Right lobe of liver (tissue), 6 donors: ENCODE results near the gene ACSF2. TPM values are rescaled to one million over a fixed set of nuclear protein-coding genes. Genes with fewer than 3 reads are reported as not detected.

Source experiments
- ATAC-seq, 4 donors: fragments of 200-7000 bp; cut with Tn5 transposase; one replicate each; pipeline ENCODE4 v1.9.1; 2020; ENCODE audit warnings: mild to moderate bottlenecking in 4 of 4, moderate library complexity in 4 of 4
- DNase-seq, 3 donors: peaks; one replicate each; pipeline ENCODE4 v3.0.0-alpha.2; 2020
- H3K27ac ChIP-seq, 3 donors: fragments of 200-600 bp; one replicate each; pipeline ENCODE4 v1.8.0; 2022
- H3K27me3 ChIP-seq, 2 donors: fragments of 200-600 bp; one replicate each; pipeline ENCODE4 v1.8.0; 2022
- H3K36me3 ChIP-seq, 4 donors: fragments of 200-600 bp; sonication (generic) in 1 of 4; one replicate each; pipeline versions ENCODE4 v1.5.1 to v1.8.0; 2017 to 2022; ENCODE audit warnings: control low read depth in 1 of 4
- H3K4me1 ChIP-seq, 4 donors: fragments of 200-600 bp; sonication (generic) in 1 of 4; one replicate each; pipeline versions ENCODE4 v1.5.1 to v1.8.0; 2017 to 2022; ENCODE audit warnings: control low read depth in 1 of 4
- H3K4me3 ChIP-seq, 3 donors: fragments of 200-600 bp; one replicate each; pipeline ENCODE4 v1.8.0; 2022
- H3K9me3 ChIP-seq, 4 donors: fragments of 200-600 bp; sonication (generic) in 1 of 4; one replicate each; pipeline versions ENCODE4 v1.5.1 to v1.8.0; 2017 to 2022; ENCODE audit warnings: control low read depth in 1 of 4
- POLR2A ChIP-seq: fragments of 450-650 bp; IDR thresholded peaks from one replicate; pipeline ENCODE4 v1.6.1; 2017; ENCODE audit warnings: antibody characterized with exemption, mild to moderate bottlenecking
- WGBS: methylation state at CpG from one replicate; pipeline ENCODE4 v1.1.6; 2018; ENCODE audit warnings: low coverage, low lambda C conversion rate; ENCODE audit not compliant: insufficient coverage; ENCODE audit errors: missing lambda C conversion rate; 5-methylcytosine and 5-hydroxymethylcytosine counted together
- intact Hi-C, 2 donors: fragments of 100-400 bp; cut with DNase I; formaldehyde crosslinking; loops; one replicate each; pipeline versions ENCODE4 v1.11.2 to v1.14.1; 2022
- total RNA-seq, 6 experiments: library from RNA; depleted of rRNA in 2 of 6; stranded (reverse); fragments of >200 nt in 2 of 6; fragmentation: NEBNext Ultra II Directional in 3 of 6; extraction: Animal tissue kit (Norgen Biotek cat#: 25700) in 3 of 6; gene quantifications; one replicate each; pipeline versions ENCODE4 v1.1.0 to v1.2.4, GENCODE V29; 2016 to 2023
- TF ChIP-seq, protein P1 (sequence below), 4 donors: fragments of 200-600 bp in 3 of 4; fragments of 450-650 bp in 1 of 4; IDR thresholded peaks; one replicate each; pipeline versions ENCODE4 v1.5.1 to v1.8.0; 2016 to 2022; ENCODE audit warnings: antibody characterized with exemption in 4 of 4, mild to moderate bottlenecking in 2 of 4
- donor health status: DM: no; HTN: yes; CAD: no.
- donor health status: DM: no; HTN: no; CAD: no.
- donor health status: DM: no; HTN: no; CAD: no.
- donor health status: DM: no; HTN: yes; CAD: no.
- donor health status: DM: no; HTN: yes; CAD: no.

Gene ACSF2
- total RNA-seq, 6 experiments from 2014 or later: 25.1 to 60.9 (median 36.9) TPM

DNA sequence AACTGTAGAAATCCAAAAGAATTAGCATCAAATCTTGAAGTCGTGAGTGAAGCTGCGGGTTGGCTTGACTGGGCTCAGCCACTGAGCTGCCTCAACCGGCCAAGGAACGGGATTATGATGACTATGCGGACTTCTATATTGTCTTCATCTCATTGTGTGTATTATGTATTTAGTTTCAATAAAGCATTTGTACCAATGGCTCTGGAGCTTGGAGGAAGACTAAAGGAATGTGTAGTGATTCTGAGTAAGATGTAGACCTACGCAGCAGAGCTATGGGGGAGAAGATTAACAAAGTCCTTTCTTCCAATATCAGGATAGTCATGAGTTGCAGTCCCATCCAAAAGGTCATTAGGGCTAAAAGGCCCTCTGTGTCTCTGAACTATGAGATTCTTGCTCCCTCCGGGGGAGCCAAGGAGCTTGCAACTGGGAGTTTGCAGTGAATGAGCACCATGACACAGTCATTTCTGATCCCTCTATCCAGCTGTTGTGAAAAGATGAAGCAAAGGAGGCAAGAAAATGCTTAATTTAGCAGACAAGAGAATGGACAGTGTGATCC lies 44.7 kb upstream of the ACSF2 start:
- H3K9me3 ChIP-seq: no peaks in the 10 kb centered on the region
- WGBS: 95% methylated on average over 6 of the region's 7 CpGs
- H3K27ac ChIP-seq: no peak overlapping the region
- H3K4me1 ChIP-seq: no peaks in the 10 kb centered on the region
- intact Hi-C loops: no loop called here
- TF ChIP-seq, protein P1, sequence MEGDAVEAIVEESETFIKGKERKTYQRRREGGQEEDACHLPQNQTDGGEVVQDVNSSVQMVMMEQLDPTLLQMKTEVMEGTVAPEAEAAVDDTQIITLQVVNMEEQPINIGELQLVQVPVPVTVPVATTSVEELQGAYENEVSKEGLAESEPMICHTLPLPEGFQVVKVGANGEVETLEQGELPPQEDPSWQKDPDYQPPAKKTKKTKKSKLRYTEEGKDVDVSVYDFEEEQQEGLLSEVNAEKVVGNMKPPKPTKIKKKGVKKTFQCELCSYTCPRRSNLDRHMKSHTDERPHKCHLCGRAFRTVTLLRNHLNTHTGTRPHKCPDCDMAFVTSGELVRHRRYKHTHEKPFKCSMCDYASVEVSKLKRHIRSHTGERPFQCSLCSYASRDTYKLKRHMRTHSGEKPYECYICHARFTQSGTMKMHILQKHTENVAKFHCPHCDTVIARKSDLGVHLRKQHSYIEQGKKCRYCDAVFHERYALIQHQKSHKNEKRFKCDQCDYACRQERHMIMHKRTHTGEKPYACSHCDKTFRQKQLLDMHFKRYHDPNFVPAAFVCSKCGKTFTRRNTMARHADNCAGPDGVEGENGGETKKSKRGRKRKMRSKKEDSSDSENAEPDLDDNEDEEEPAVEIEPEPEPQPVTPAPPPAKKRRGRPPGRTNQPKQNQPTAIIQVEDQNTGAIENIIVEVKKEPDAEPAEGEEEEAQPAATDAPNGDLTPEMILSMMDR (IDR thresholded peaks at IDR 0.05): no peak
- no peak for TF ChIP-seq POLR2A
- H3K27me3 ChIP-seq: no peaks in the 10 kb centered on the region
- H3K36me3 ChIP-seq: peaks cover 0 to 53% (median 38%) of the 10 kb centered on the region in 4 donors
- H3K4me3 ChIP-seq: no peak overlapping the region
- no peak for DNase-seq
- ATAC-seq: no peak

DNA sequence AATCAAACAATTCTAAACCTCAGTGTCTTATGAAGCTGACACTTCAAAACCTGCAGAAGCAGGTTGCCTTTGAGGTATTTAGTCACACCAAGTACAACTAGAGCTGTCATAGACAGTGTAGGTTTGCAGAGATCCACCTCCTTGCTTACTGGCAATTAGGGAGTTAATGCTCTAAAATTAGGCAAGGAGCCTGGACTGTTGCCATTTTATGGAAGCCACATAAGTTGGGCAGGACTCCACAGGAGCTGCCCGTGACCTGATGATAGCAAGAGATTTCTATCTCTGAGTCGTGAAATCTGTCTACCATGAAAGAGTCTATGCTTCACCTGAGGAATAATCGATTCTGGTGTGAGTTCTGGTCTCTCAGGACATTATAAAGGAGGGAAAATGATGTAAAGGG lies 44.1 kb upstream of the ACSF2 start:
- 40% methylated on average over 3 of the region's 3 CpGs for WGBS
- DNase-seq: no peak
- Histone ChIP-seq H3K27me3 (no peaks in the 10 kb centered on the region), H3K36me3 (peaks cover 0 to 59% (median 40%) of the 10 kb centered on the region in 4 donors), H3K4me3 (no peak overlapping the region), H3K27ac (no peak overlapping the region), H3K4me1 (no peaks in the 10 kb centered on the region), H3K9me3 (no peaks in the 10 kb centered on the region)
- intact Hi-C loops: no loop called here
- no peak for TF ChIP-seq POLR2A
- TF ChIP-seq, protein P1 (IDR thresholded peaks at IDR 0.05): no peak
- ATAC-seq: no peak

DNA sequence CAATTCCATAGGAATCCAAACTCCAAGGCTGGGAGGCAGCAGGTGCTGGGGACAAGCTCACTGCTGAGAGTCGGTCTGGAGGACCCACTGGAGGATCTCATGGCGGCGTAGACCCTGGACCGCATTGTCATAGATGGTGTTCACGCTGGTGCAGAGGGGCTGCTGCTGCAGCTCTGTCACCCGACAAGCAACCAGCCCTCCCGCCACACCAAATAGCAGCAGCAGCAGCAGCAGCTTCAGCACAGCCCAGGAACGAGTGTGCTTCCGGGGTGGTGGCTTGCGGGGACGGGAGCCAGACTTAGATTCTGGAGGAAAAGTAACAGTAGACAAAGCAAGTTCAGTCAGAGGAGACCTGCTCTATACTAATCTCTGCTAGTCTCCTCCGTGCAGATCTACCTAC lies 43.1 kb upstream of the ACSF2 start:
- intact Hi-C loops: no loop called here
- Histone ChIP-seq H3K27me3 (no peaks in the 10 kb centered on the region), H3K4me1 (no peaks in the 10 kb centered on the region), H3K27ac (no peak overlapping the region), H3K9me3 (no peaks in the 10 kb centered on the region), H3K4me3 (no peak overlapping the region), H3K36me3 (peaks cover 6 to 69% (median 50%) of the 10 kb centered on the region in 4 donors)
- TF ChIP-seq, protein P1 (IDR thresholded peaks at IDR 0.05): no peak
- TF ChIP-seq POLR2A: no peak
- DNase-seq (no peak), ATAC-seq (no peak)
- WGBS: 95% methylated on average over 4 of the region's 12 CpGs

DNA sequence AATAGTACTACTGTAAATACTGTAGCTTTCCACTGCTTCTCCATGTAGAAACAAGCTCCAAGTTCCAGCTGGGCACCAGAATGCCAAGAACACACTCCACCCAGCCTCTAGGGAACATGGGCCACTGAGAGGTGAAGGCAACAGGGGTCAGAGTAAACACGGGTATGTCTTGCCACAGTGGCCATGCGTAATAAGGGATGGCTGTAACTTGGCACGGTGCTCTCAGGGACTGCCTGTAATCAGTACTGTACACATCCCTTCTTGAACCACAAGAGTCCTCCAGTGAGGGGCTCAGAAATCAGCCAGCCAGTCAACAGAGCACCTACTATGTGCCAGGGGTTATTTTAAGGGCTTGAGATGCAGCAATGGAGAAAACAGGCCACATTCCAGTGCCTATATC lies 39.5 kb upstream of the ACSF2 start:
- TF ChIP-seq, protein P1 (IDR thresholded peaks at IDR 0.05): no peak
- no peak for TF ChIP-seq POLR2A
- H3K9me3 ChIP-seq: no peaks in the 10 kb centered on the region
- no peaks in the 10 kb centered on the region for H3K27me3 ChIP-seq
- WGBS: 48% methylated on average over 3 of the region's 3 CpGs
- no peak for ATAC-seq
- H3K4me1 ChIP-seq: no peaks in the 10 kb centered on the region
- no peak overlapping the region for H3K27ac ChIP-seq
- H3K36me3 ChIP-seq: peaks cover 13 to 94% (median 67%) of the 10 kb centered on the region in 4 donors
- no peak for DNase-seq
- H3K4me3 ChIP-seq: no peak overlapping the region
- intact Hi-C loops: no loop called here

DNA sequence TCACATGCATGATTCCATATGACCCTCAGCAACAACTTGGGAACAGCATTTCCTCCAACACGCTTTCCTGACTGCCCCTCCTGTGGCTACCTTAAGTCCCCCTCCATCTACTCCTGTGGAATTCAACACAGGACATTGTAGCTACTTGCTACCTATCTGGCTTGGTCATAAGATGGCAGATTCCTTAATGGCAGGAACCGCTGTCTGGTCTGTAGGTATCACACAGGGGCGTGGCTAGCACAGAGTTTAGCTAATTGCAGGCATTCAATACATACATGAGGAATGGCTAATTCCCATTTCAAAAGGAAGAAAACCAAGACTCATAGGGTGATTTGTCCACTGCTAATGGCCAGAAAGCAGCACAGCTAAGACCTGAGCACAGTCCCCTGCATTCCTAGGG lies 37.3 kb upstream of the ACSF2 start:
- peaks cover 0 to 4% (median 0%) of the 10 kb centered on the region in 4 donors for H3K4me1 ChIP-seq
- DNase-seq: no peak
- H3K27me3 ChIP-seq: no peaks in the 10 kb centered on the region
- H3K27ac ChIP-seq: no peak overlapping the region
- ATAC-seq: no peak
- peaks cover 13 to 94% (median 67%) of the 10 kb centered on the region in 4 donors for H3K36me3 ChIP-seq
- no peaks in the 10 kb centered on the region for H3K9me3 ChIP-seq
- intact Hi-C loops: no loop called here
- no peak overlapping the region for H3K4me3 ChIP-seq
- no peak for TF ChIP-seq POLR2A
- WGBS: 92% methylated on average over 2 of the region's 3 CpGs
